K562 (cell line): ENCODE results near the gene TMEM120B. TPM values are rescaled to one million over a fixed set of nuclear protein-coding genes. Genes with fewer than 3 reads are reported as not detected.

Experiments
- ATAC-seq: fragments of 200-7000 bp; cut with Tn5 transposase; 3 replicates; pipeline ENCODE4 v1.9.1; 2020; ENCODE audit warnings: moderate library complexity
- BruUV-seq: library from RNA; stranded (reverse); fragments of 400-500 nt; replicated peaks from 2 replicates; lab custom pipeline; 2021; lab: Mats Ljungman, UMichigan
- CTCF ChIA-PET: fragments of 300-600 bp; formaldehyde crosslinking; extraction: SDS; loops from one replicate; lab custom pipeline; 2021; ENCODE audit warnings: low intra/inter-chr PET ratio; lab: Yijun Ruan, JAX
- POLR2A ChIA-PET: fragments of 300-600, 350-650 bp; sonication (Branson Sonifier 250); formaldehyde crosslinking; extraction: SDS; loops from one replicate; lab custom pipeline; 2021; ENCODE audit warnings: antibody characterized with exemption, inconsistent platforms; lab: Yijun Ruan, JAX
- DNase-seq, 4 experiments: peaks; one replicate each; pipeline versions ENCODE4 v3.0.0 to v3.0.0-alpha.2; 2011 to 2018; ENCODE audit warnings: low spot score in 3 of 4, mixed read lengths in 3 of 4; ENCODE audit errors: extremely low read depth in 1 of 4
- FAIRE-seq: peaks from 2 replicates; lab custom pipeline; 2011; peaks lifted over from hg19 to GRCh38; lab: Jason Lieb, UNC
- H2AFZ ChIP-seq: 2 replicates; pipeline ENCODE4 v1.6.0; 2011; ENCODE audit warnings: low read depth, low read length, control low read depth, inconsistent platforms
- H3K27ac ChIP-seq: fragments of 200-600 bp; 3 replicates; pipeline ENCODE4 v1.8.0; 2011; ENCODE audit warnings: low read depth, mild to moderate bottlenecking, control low read depth, inconsistent platforms, low read length, moderate library complexity, mixed read lengths; ENCODE audit errors: extremely low read depth
- H3K27me3 ChIP-seq, 2 experiments: fragments of 300-600 bp in 1 of 2; 2 replicates in 1 of 2; 3 replicates in 1 of 2; pipeline versions ENCODE4 v1.6.0 to v1.8.0; 2011; ENCODE audit warnings: inconsistent platforms in 2 of 2, low read length in 2 of 2, mild to moderate bottlenecking in 1 of 2, mixed read lengths in 1 of 2, moderate library complexity in 1 of 2; ENCODE audit not compliant: control insufficient read depth in 2 of 2, insufficient read depth in 2 of 2
- H3K36me3 ChIP-seq: fragments of 300-600 bp; 3 replicates; pipeline ENCODE4 v1.8.0; 2011; ENCODE audit warnings: mild to moderate bottlenecking, low read length, inconsistent platforms; ENCODE audit not compliant: control insufficient read depth, insufficient read depth
- H3K4me1 ChIP-seq, 2 experiments: fragments of 200-600 bp in 1 of 2; replicated peaks in 1 of 2; 2 replicates in 1 of 2; 3 replicates in 1 of 2; pipeline versions ENCODE4 v1.5.1 to v1.8.0; 2011; ENCODE audit warnings: inconsistent platforms in 2 of 2, low read length in 2 of 2, mild to moderate bottlenecking in 1 of 2, mixed read lengths in 1 of 2, moderate library complexity in 1 of 2; ENCODE audit not compliant: control insufficient read depth in 2 of 2, insufficient read depth in 2 of 2
- H3K4me2 ChIP-seq: 2 replicates; pipeline ENCODE4 v1.6.1; 2011; ENCODE audit warnings: low read length, control low read depth, inconsistent platforms, mixed read lengths; ENCODE audit not compliant: insufficient read depth
- H3K4me3 ChIP-seq: fragments of 200-600 bp; sonication (generic), shearing (Covaris generic); 2 replicates; pipeline ENCODE4 v1.5.1; 2016; ENCODE audit warnings: control low read depth, inconsistent platforms
- H3K79me2 ChIP-seq: fragments of 200-600 bp; 3 replicates; pipeline ENCODE4 v1.8.0; 2011; ENCODE audit warnings: low read length, inconsistent platforms; ENCODE audit not compliant: control insufficient read depth, insufficient read depth
- H3K9ac ChIP-seq, 2 experiments: 2 replicates each; pipeline versions ENCODE4 v1.6.0 to v1.6.1; 2011; ENCODE audit warnings: low read depth in 2 of 2, low read length in 2 of 2, control low read depth in 1 of 2, inconsistent platforms in 1 of 2, mild to moderate bottlenecking in 1 of 2, mixed read lengths in 1 of 2; ENCODE audit not compliant: insufficient read depth in 1 of 2
- H3K9me1 ChIP-seq: one replicate; pipeline ENCODE4 v1.6.0; 2011; ENCODE audit warnings: inconsistent platforms, mild to moderate bottlenecking, low read length, moderate library complexity; ENCODE audit not compliant: control insufficient read depth, insufficient read depth
- H3K9me3 ChIP-seq: replicated peaks from 2 replicates; pipeline ENCODE4 v1.5.1; 2011; ENCODE audit warnings: low read depth, low read length, inconsistent platforms; ENCODE audit not compliant: control insufficient read depth, insufficient read depth
- H4K20me1 ChIP-seq: replicated peaks from 2 replicates; pipeline ENCODE4 v1.6.1; 2011; ENCODE audit warnings: low read length, inconsistent platforms, mixed read lengths; ENCODE audit not compliant: control insufficient read depth, insufficient read depth
- CC2D1A ChIP-seq: fragments of 450-650 bp; IDR thresholded peaks from 2 replicates; pipeline ENCODE4 v1.6.1; 2017; ENCODE audit warnings: mild to moderate bottlenecking
- POLR3G ChIP-seq: IDR thresholded peaks from 2 replicates; pipeline ENCODE4 v1.6.1; 2011; ENCODE audit not compliant: insufficient read length, insufficient replicate concordance; ENCODE audit errors: extremely low read depth
- ZNF224 ChIP-seq: sonication (generic); formaldehyde crosslinking; IDR thresholded peaks from 2 replicates; pipeline ENCODE4 v1.8.0; 2022; ENCODE audit warnings: mild to moderate bottlenecking, missing genetic modification reagents
- in situ Hi-C: fragments of 300-500 bp; cut with MboI; formaldehyde crosslinking; loops from 4 replicates; pipeline ENCODE4 v1.15.0; 2018; ENCODE audit warnings: inconsistent platforms, mixed read lengths
- intact Hi-C: fragments of 100-400 bp; cut with micrococcal nuclease; formaldehyde crosslinking; loops from 2 replicates; pipeline ENCODE4 v1.14.2; 2022
- polyA plus RNA-seq, 8 experiments: library from polyadenylated mRNA; depleted of rRNA in 4 of 8; stranded (reverse) in 5 of 8; unstranded in 3 of 8; fragments of >200 nt; fragmentation: Nextera tagmentation in 2 of 8; fragmentation: Illumina TruSeq in 1 of 8; extraction: Ambion mirVana in 2 of 8; extraction: Trizol in 1 of 8; gene quantifications; 2 replicates each; pipeline versions ENCODE4 v1.2.1 to v1.2.3, GENCODE V29; 2011 to 2014; ENCODE audit warnings: inconsistent platforms in 1 of 8, missing spikeins in 1 of 8
- total RNA-seq, 7 experiments: library from RNA; depleted of rRNA in 6 of 7; stranded (reverse); fragments of >200 nt in 6 of 7; fragmentation: Illumina TruSeq in 2 of 7; extraction: Trizol in 2 of 7; gene quantifications; 2 replicates each; pipeline versions ENCODE4 v1.2.1 to v1.2.3, GENCODE V29; 2011 to 2021; ENCODE audit warnings: low replicate concordance in 1 of 7
- TF ChIP-seq, protein P1 (sequence below): IDR thresholded peaks from 2 replicates; pipeline ENCODE4 v1.6.1; 2016; ENCODE audit warnings: missing genetic modification characterization, missing compliant biosample characterization
- TF ChIP-seq, protein P2 (sequence below): fragments of 450-650 bp; IDR thresholded peaks from 2 replicates; pipeline ENCODE4 v1.6.1; 2016; ENCODE audit warnings: borderline replicate concordance

Gene TMEM120B
- total and polyA plus RNA-seq, 9 of the 15 experiments (the other 6 are each of a cell fraction or from before 2014, with no cell fraction given) = 1.7 to 18.6 (median 7.4) TPM

DNA sequence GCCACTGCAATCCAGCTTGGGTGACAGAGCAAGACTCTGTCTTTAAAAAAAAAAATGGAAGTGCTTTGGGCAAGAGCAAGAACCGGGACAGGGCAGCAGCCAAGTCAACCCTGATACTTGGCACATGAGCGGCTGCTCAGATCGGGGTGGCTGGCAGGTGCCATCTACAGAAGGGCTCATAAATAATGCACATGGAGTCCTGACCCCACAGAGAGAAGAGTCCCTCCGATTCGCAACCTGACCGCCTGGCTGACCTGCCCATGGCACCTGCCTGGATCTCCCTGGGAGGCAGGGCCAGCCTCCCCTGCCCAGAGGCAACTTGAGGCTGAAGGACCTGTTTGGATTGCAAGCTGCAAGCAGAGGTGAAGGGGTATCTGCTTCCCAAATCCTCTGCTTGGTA lies 9.6 kb upstream of the TMEM120B start (continued):
- TF ChIP-seq CC2D1A = no peak

DNA sequence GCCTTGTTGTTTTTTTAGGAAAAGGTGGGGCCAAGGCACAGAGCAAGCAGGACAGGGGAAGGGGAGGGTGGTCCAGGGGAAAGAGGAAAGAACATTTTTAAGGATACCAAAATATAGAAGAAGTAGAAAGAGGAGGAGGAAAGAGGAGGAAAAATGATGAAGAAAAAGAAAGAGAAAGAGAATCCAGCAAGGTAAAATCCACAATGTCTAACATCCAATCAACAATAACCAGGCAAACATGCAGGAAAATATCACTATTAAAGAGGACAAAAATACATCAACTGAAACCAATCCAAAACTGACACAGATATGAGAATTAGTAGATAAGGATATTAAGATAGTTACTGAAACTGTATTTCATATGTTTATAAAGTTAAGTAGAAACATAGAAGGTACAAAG lies 7.0 kb upstream of the TMEM120B start:
- H3K9me3 ChIP-seq = no peaks in the 10 kb centered on the region
- H3K9me1 ChIP-seq = no peaks in the 10 kb centered on the region
- H3K27me3 ChIP-seq = no peaks in the 10 kb centered on the region
- ATAC-seq (no peak), DNase-seq (no peak), FAIRE-seq (no peak)
- no peak overlapping the region for H3K4me3 ChIP-seq
- no peak overlapping the region for H2AFZ ChIP-seq
- H3K9ac ChIP-seq = no peak overlapping the region
- TF ChIP-seq, protein P1, sequence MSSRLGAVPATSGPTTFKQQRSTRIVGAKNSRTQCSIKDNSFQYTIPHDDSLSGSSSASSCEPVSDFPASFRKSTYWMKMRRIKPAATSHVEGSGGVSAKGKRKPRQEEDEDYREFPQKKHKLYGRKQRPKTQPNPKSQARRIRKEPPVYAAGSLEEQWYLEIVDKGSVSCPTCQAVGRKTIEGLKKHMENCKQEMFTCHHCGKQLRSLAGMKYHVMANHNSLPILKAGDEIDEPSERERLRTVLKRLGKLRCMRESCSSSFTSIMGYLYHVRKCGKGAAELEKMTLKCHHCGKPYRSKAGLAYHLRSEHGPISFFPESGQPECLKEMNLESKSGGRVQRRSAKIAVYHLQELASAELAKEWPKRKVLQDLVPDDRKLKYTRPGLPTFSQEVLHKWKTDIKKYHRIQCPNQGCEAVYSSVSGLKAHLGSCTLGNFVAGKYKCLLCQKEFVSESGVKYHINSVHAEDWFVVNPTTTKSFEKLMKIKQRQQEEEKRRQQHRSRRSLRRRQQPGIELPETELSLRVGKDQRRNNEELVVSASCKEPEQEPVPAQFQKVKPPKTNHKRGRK = peak; percentile 44; the same call in 1 of the 2 replicates
- no peak for TF ChIP-seq ZNF224 (CRISPR knock-in tag)
- TF ChIP-seq POLR3G = no peak
- TF ChIP-seq, protein P2, sequence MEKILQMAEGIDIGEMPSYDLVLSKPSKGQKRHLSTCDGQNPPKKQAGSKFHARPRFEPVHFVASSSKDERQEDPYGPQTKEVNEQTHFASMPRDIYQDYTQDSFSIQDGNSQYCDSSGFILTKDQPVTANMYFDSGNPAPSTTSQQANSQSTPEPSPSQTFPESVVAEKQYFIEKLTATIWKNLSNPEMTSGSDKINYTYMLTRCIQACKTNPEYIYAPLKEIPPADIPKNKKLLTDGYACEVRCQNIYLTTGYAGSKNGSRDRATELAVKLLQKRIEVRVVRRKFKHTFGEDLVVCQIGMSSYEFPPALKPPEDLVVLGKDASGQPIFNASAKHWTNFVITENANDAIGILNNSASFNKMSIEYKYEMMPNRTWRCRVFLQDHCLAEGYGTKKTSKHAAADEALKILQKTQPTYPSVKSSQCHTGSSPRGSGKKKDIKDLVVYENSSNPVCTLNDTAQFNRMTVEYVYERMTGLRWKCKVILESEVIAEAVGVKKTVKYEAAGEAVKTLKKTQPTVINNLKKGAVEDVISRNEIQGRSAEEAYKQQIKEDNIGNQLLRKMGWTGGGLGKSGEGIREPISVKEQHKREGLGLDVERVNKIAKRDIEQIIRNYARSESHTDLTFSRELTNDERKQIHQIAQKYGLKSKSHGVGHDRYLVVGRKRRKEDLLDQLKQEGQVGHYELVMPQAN = peak; percentile 15; the same call in 1 of the 2 replicates
- H3K27ac ChIP-seq = no peak overlapping the region
- H3K79me2 ChIP-seq = no peaks in the 10 kb centered on the region
- ChIA-PET POLR2A (interaction anchor here (0.7 kb wide), 1 partner anchor 41 kb away, joined by 5 read pairs; no protein-coding TSS in a partner anchor), CTCF (interaction anchor here (0.5 kb wide), 1 partner anchor 9 kb away, joined by 3 read pairs; no protein-coding TSS in a partner anchor)
- no peaks in the 10 kb centered on the region for H3K36me3 ChIP-seq
- H4K20me1 ChIP-seq = no peaks in the 10 kb centered on the region
- no peaks in the 10 kb centered on the region for H3K4me1 ChIP-seq
- intact Hi-C loops (no loop called here), in situ Hi-C loops (no loop called here)
- BruUV-seq = no TSS peak
- H3K4me2 ChIP-seq = no peak overlapping the region
